DMS 273 treated with DMSO at 0.1 percent for 48 hours (cell line): ENCODE results near the gene CACNA1D.

Source experiments
- DNase-seq: peaks from one replicate; lab custom pipeline; 2025; lab: John Stamatoyannopoulos, UW

Gene CACNA1D

DNA sequence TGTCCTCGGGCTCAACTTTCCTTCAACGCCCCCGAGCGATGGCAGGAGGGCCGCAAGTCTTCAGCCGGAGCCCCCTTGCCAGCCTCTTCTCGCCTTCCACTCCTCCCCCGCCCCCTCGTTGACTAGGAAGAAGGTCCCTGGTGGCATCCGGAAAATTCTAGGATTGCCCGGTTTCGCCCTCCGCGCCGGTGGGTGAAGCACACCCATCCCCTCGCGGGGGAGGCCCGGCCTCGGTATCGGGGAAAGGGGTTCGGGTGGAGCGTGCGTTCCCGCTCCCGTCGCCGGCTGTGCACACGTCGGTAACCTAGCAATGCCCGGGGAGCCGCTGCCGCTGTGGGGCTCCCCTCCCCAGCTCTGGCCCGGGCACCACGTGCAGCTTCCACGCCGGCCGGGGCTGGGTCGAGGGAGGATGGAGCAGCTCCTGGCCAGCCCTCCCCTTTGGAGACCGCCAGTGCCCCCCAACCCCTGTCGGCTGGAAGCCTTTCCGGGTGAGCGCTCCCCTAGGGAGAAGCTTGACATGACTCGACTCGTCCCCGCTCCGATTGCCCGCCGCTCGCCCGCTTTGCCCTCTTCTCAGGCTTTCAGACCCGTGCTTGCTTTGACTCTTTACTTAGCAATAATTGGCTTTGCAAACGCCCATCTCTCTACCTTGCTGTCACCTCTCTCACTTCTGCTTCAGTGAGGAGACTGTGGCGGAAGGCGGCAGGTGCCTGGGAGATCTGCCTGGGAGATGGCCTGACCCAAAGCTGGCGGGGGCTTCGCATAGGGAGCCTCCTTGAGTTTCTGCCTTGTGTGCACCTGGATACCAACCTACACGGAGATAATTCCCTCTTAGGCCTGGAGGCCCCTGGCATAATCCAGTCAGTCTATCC, 1.3 kb downstream of the CACNA1D start:
- DNase-seq, result no peak

DNA sequence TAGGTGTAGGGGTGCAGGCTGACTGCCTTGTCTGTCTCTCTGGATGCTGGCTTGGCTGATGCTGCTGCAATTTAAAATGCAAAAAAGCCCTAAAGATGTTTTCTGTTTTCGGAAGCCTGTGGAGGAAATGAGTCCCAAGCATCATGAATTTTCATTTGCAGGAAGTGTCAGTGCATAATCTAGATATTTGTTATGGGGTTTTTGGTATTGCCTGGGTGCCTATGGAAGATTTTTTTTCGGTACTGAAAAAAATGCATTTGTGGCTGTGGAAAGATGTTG, 1.9 kb downstream of the CACNA1D start:
- no peak for DNase-seq

GRCh38 chr3:53496984-53497383, 2.6 kb downstream of the CACNA1D start:
- no peak for DNase-seq

- no peak for DNase-seq
Observed at GRCh38 chr3:53498806-53499641, 4.6 kb downstream of the CACNA1D start.

GRCh38 chr3:53500165-53500777, 5.9 kb downstream of the CACNA1D start:
- no peak for DNase-seq

GRCh38 chr3:53501178-53501577, 6.8 kb downstream of the CACNA1D start:
- no peak for DNase-seq

- no peak for DNase-seq
Observed at GRCh38 chr3:53502737-53503136, 8.3 kb downstream of the CACNA1D start.

DNA sequence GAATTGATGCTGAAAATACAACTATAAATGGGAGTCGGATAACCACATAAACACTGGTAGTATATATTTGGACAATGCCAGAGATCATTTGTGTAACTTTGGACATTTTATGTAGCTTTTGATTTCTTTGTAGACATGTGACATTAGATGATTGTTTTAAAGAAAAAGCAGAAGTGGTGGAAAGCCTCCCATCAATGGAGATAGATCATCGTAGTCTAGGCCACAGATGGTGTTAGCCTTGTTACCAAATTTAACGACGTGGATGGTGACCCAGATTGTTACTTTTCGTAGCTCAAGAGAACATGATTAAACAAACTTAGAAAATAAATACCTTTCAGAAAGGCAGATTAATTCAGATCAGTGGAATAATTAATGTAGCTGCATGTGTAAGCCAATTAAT, 8.8 kb downstream of the CACNA1D start:
- DNase-seq, result no peak

GRCh38 chr3:53506110-53506762, 11.8 kb downstream of the CACNA1D start:
- no peak for DNase-seq

- DNase-seq, result no peak
Observed at GRCh38 chr3:53506763-53507145, 12.3 kb downstream of the CACNA1D start.

DNA sequence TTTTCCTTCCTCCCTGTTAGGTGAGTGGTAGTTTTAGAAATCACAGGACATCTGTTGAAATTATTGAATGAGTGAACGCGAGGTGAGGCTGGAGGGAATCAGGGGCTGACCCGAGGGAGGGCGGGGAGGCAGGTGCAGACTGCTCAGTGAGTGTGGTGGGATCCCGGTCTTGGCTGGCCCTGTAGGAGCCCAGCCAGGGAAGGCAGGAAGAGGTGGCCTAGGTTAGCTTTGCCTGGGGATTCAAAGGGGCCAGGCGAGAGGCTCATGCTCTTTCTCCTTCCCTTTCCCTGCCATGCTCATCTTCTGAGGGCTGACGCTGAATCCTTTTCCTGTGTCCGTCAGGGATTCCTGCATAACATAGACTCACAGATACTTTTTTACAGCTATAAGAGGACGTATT, 15.1 kb downstream of the CACNA1D start:
- DNase-seq, result no peak

DNA sequence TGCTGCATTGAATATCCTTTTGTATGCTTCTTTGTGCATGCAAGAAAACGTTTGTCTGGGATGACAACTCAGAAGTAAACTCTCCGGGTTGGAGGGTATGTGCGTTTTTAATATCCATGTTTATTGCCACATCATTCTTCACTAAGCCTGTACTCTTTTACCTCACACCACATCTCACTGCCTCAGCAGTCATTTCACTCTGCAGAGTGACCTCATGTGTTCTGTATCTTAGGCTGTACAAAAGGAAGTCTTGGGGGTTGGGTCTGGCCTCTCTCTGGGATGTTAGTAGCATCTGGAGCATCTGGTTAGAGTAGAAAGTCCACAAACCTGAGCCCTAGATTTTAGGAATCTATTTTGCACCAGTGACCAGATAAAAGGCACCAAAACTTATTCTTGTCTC, 16.1 kb downstream of the CACNA1D start:
- no peak for DNase-seq

DNA sequence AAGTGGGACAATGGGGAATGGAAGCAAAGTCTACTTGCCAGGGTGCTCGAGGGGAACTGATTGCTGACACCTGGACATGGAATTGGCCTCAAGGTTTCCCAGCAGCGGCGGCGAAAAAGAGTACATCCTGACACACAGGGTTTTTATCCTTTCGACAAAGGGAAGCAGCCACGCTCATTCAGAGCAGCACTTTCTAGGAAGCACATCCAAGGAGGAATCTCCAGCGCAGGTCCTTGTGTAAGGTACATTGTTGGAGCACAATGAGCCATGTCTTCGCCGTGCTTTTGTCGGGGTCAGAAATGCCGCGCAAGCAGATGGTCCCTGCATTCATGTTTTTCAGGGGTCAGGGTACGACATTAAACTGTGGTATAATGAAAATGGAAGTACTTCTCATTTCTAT, 16.8 kb downstream of the CACNA1D start:
- no peak for DNase-seq

- no peak for DNase-seq
Observed at GRCh38 chr3:53513556-53514190, 19.3 kb downstream of the CACNA1D start.

DNA sequence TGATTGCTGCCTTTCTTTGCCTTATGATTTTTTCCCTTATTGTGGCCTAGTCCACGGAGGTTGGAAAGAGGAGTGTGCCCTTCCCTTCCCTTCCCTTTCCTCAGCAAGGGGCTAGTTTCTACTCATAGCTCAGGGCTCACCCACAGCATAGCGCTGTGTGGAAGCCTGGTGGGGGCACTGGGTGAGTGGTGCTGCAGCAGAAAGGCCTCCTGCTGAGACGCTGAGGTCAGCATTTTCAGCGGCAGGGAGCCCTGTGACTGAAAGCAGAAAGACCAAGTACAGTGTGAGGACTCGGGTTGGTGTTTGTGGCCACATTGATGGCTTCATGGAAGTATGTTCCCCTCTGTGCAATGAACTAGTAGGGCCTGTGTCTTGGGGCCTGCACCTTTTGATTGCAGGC, 21.9 kb downstream of the CACNA1D start:
- DNase-seq, result no peak

DNA sequence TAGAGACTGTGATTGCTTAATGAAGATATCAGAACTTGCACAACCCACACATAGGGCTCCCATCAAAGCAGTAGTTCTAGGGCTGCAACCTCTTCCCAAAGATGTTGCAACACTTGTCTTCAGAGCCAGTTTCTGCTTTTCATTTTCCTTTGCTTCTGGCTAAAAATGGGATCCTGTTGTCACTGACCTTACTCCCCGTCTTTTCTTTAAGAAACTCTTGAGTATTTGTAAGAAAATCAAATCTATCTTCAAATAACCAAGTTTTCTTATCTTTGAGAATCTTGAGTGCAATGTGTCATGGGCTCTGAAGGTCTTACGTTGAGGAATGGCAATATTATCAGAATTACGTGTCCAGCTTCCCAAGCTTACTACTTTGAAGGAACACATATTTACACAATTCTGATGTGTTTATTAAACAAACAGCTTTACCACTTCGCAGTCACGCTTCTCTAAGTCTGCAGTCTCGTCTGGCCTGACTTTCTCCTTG, 24.1 kb downstream of the CACNA1D start:
- no peak for DNase-seq

DNA sequence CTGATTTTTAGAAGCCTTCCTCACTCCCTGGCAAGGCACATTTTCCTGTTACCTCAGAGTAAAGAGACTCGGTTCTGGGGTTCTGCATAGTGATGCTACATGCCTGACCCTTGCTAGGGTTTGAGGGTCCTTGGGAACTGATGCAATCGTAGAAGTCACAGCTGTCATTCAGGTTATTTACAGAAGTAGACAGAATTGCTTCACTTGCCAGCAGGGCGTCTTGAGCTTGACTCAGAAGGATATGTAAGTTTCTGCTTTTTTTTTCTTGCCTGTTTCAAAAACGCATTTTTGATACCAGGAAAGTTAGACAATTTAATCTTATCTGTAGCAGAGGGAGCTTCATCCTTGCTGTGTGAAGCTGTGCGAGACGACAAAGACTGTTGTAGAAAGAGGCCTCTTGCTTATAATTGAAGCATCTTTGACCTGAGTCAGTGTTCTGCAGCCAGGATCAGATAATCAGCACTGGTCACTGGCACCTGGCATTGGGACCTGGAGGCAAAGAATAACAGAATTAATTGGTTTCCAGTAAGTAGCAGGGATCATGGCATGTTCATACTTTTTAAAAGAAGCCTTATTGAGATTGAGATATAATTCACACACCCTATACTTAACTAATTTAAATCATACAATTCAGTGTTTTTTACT, 24.8 kb downstream of the CACNA1D start:
- DNase-seq, result no peak

GRCh38 chr3:53523346-53523745, 28.9 kb downstream of the CACNA1D start:
- DNase-seq, result no peak

- DNase-seq, result no peak
Observed at GRCh38 chr3:53524566-53524965, 30.2 kb downstream of the CACNA1D start.

DNA sequence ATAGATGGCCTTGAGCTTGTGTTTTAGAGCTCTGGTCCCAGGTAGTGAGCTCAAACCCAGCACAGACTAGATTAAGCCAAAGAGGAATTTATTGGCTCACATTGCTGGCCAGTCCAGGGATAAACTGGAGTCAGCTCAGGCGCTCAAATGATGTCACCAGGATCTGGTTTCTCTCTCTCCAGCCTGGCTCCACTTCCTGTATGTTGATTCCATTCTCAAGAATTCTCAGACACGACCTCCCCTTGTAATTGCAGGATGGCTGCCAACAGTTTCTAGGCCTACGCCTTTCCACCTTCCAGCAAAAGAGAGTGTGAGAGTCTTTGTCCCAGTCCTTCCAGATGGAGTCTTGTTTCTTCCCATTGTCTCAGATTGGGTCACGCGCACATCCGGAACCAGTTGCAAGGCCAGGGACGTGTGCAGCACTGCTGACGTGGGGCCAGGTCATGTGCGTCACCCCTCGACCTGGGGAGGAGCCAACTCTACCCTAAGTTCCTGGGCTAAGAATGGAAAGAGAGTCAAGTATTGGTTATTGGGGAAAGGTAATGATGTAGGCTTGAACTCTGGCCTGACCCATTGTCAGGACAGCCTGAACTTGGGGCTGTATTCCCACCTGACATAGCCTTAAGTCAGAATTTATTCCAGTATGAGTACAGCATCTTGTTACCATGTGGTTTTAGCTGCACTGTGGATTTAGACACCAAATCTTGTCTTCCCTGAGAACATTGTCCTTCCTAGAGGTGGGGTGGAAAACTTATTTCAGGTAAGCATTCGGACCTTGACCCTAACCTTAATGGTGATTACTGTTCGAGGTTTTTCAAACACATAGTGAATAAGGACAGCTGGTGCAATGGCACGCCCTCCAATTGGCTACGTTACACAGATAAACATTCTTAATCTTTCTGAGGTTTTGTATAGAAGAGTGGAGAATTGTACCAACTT, 31.6 kb downstream of the CACNA1D start:
- no peak for DNase-seq
